HG03045 (cell line): ENCODE results near the gene MTRFR.
"Not testable (repeated sequence)": the region's sequence is repeated elsewhere in the genome, so short reads cannot be mapped to it uniquely, and the experiment has no call there.

Experiments
- ATAC-seq: cut with Tn5 transposase; IDR thresholded peaks from one replicate; pipeline ENCODE4 v1.9.1; 2021; ENCODE audit warnings: mild to moderate bottlenecking, moderate library complexity; ENCODE audit not compliant: unreplicated experiment

Gene MTRFR

DNA sequence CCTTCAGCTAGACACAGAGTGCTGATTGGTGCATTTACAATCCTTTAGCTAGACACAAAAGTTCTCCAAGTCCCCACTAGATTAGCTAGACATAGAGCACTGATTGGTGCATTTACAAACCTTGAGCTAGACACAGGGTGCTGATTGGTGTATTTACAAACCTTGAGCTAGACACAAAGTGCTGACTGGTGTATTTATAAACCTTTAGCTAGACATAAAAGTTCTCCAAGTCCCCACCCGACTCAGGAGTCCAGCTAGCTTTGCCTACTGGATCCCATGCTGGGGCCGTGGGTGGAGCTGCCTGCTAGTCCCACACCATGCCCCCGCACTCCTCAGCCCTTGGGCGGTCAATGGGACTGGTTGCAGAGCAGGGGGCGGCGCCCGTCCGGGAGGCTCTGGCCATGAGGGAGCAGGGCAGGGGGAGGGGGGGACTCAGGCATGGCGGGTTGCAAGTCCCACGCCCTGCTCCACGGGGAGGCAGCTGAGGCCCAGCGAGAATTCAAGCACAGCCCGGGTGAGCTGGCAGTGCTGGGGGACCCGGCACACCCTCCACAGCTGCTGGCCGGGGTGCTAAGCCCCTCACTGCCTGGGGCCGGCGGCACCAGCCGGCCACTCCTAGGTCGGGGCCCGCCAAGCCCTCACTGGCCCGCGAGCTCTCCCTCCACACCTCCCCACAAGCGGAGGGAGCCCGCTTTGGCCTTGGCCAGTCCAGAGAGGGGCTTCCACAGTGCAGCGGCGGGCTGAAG is 15.9 kb downstream of the MTRFR start:
- ATAC-seq = not testable (repeated sequence)

DNA sequence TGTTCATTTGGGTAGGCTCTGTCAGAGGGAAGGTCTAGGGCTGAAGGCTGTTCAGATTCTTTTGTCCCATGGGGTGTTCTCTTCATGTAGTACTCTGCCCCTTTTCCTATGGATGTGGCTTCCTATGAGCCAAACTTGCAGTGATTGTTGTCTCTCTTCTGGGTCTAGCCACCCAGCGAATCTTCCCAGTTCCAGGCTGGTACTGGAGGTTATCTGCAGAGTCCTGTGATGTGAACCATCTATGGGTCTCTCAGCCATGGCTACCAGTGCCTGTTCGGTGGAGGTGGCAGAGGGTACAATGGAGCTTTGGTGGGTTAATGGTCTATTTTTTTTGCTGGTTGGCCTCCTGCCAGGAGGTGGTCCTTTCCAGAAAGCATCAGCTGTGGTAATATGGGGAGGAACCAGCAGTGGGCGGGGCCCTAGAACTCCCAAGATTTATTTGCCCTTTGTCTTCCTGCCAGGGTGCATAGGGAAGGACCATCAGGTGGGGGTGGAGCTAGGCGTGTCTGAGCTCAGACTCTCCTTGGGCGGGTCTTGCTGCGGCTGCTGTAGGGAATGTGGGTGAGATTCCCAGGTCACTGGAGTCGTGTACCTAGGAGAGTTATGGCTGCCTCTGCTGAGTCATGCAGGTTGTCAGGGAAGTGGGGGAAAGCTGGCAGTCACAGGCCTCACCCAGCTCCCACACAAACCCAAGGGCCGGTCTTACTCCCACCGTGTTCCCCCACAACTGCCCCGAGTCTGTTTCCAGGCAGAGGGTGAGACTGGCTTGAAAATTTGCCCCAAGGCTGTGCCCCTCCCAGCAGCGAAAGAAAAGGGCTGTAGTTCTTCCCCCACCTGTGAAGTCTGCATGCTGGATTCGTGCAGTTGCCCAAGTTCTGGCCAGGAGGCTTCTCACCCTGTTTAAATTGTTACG is 17.5 kb downstream of the MTRFR start:
- ATAC-seq = no peak

DNA sequence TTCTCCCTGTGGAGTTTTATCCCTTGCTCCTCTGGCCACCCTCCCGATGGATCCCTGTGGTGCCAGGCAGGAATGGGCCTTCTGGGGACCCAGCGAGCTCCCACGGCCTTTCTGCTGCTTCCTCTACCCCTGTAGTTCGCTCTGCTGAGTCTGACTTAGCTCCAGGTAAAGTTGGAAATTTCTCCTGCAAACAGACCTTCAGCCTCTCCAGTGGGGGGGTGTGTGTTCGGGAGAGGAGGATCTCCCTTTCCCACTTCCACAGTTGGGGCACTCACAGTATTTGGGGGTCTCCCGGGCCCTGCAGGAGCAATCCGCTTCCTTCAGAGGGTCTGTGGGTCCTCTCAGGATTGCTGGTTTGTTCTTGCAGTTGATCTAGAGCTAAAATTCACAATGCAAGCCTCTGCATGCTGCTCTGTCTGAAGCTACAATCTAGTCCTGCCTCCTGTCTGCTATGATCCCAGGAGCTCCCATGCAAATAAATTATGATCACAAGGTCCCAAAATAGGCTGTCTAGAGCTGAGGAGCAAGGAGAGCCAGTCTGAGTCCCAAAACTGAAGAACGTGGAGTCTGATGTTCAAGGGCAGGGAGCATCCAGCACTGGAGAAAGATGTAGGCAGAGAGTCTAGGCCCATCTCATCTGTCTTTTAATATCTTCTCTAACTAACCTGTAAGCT is 18.3 kb downstream of the MTRFR start:
- ATAC-seq = no peak

DNA sequence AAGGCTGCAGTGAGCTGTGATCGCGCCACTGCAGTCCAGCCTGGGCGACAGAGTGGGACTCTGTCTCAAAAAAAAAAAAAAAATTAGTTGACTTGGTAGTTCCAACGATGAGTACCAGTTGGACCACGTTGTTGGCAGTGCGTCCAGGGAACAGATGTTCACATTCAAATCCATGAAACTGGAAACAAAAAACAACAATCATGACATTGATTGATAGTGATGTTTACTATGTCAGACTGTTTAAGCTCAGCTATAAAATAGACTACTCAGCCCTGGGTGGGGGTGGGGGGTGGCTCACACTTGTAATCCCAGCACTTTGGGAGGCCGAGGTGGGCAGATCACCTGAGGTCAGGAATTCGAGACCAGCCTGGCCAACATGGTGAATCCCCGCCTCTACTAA is 19.1 kb downstream of the MTRFR start:
- ATAC-seq = not testable (repeated sequence)

DNA sequence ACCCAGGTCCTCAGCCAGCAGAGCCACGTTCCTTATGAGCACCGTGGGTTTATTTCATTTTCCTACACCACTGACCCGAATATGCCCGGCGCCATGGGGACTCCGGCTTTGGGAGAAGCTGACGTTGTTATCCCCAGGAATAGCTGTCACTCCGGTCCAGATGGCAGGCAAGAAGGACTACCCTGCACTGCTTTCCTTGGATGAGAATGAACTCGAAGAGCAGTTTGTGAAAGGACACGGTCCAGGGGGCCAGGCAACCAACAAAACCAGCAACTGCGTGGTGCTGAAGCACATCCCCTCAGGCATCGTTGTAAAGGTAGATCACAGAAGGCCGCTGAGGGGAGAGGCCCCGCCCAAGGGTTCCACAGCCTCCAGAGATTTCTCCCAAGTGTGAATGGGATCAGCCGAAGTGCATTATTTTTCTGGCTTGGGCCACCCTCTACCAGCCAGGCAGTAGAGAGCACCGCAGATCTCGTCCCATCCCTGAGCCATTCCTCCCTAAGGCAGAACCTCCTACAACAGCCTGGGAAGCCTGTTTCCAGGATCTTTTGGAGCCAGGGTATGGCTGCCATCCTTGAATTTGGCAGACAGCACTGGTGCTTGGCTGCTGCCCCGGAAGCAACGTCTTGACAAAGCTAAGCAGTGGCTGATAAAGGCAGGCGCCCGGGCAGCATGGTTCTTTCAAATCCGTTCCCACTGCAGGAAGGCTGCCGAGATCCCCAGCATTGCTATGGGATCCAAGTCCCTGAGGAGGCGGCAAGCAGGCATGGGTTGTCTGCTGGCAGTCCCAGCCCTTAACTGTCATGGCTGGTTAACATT is 20.6 kb downstream of the MTRFR start:
- no peak for ATAC-seq

DNA sequence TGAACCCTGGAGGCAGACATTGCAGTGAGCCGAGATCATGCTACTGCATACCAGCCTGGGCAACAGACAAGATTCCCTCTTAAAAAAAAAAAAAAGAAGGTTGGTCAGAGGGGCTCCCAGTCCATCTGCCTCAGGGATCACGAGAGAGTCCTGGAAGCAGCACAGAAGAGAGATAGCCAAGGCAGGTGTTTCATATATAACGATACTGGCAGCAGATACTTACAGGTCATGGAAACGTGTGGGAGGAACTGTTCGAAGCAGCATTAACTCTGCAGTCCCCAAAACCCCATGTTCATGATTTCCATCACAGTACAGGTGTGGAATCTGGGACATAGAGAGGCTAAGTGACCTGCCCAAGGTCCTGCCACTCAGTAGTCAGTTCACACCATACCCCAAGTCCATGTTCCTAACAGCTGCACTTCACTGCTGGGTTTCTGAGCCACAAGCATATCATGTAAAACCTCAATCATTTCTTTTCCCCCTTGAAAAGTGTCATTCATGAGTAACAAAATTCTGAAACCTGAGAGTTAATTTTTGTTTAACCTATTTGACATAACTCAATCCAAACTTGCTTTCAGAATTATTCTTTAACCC is 21.7 kb downstream of the MTRFR start:
- no peak for ATAC-seq

DNA sequence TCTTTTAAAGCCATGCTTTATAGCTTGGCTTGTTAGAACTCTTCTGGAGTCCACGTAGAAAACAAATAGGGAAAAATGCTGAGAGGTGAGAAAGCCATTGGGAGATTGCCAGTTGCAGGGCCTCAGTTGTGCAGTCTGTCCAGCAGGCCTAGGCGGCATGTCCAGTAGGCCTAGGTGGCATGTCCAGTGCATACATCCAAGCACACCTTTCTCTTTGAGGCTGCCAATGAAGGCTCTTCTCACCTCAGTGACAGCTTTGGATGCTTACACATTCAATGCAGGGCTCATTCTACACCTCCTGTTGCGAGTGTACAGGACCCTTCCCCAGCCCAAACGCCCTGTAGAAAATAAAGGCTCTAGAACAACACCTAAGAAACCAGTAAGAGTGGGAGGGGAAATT is 25.4 kb downstream of the MTRFR start:
- no peak for ATAC-seq

DNA sequence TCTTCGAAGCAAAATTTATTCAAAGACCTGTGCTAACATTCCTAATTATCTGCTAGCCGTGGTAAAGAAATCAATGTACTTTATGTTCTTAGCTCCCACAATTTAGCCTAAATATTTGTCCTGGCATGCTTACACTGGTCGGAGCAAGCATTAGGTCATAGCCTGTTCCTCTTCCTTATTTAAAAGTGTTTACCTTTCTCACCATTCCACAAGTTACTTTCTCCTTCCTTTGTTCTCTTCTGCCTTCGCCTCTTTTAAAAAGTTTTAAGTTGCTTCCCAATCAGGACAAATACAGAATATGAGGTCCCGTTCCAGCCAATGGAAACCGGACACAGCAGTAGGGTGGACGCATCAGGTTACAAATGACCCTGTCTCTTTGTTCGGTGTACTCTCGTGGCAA is 26.8 kb downstream of the MTRFR start:
- no peak for ATAC-seq

DNA sequence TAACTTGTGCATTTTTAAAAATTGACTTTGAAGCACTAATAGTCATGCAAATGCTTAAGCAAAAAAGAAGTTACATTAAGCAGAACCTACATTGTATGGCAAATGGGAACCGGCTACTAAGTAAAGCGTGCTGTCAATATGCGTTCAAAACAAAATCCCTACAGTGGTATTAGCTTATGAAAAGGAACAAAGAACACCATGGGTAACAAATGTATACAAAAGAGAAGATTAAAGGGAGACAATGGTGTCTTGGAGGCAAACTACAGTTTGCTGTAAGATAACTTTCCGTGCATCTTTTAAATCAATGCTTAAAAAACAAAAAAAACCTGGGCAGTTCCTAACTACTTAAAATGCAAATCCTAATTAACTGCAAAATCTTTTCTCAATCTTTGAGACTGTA is 28.0 kb downstream of the MTRFR start:
- ATAC-seq = no peak

DNA sequence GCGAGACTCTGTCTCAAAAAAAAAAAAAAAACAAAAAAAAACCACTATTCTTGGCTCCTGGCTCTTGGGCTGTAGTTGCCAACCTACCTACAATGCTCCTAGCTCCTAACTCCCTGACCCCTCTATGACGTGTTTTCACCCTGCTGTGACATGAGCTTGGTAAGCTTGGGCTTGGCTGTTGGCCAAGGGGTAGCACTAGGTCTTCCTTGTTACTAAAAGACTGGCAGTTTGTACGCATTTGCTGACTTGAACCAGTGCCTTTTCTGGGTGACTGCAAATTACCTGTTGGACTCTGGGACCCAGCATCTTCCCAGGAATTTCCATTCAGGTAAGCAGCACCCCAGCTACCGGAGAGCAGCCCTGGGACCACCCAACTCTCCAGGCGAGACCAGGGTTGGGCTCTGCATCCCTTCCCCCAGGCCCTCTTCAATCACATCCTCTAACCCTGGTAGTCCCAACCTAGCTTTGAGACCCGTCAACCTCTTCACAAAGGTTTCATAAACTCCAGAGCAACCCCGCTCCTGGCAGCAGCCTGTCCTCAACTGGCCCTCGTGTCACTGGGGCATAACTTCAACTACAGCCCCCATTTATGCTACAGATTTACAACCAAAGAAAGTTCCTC is 30.1 kb downstream of the MTRFR start:
- no peak for ATAC-seq

DNA sequence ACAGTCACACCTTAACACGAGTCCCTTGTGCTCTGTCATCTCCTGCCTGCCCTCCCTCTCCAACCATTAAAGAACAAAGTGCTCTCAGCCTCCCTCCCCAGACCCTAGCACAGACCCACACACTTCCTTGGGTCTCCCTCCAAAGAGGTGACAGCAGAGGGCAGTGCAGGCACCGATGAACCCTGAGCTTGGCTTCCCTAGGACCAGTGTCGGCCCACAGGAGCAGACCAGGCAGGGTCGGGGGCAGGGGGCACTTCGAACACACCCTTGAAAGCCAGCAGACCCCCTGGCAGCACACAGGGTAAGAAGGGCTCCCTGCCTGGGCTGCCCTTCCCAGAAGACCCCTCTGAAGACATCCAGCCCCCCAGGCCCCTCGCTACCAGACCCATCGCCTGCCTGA is 31.4 kb downstream of the MTRFR start:
- ATAC-seq = no peak

DNA sequence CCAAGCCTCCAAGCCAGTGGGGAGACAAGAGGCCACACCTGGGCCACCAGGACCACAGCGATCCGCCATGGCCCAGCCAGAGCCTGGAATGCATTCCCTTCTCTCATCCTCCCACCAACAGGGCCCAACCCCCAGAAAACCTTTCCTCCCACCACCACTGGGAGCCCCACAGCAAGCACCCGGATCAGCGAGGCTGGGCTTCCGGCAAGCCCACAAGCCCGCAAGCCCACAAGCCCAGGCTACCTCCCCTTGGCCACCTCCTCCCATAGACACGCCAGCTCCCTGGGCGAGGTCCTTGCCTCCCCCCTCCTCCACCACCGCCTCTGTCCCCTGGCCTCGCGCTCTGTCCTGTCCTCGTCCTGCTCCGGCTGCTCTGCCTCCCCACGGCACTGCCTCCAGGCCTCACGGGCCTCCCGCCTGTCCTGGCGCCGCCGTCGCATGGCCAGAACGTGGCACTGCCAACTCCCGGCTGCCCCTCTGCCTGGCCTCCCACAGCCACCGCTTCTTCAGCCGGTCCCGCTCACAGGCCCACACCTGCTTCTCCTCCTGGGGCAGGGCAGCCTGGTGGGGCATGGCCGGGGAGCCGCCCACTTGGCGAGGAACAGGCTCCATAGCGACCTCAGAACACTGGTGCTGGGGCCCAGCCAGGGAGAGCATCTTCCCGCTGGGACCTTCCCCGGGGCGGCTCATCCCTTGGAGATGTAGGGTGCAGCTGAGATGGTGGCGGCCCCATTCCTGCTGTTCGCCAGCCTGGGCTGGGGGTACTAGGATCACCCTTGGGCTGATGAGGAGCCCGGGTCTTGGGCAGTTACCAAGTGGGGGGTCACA is 32.8 kb downstream of the MTRFR start:
- no peak for ATAC-seq

DNA sequence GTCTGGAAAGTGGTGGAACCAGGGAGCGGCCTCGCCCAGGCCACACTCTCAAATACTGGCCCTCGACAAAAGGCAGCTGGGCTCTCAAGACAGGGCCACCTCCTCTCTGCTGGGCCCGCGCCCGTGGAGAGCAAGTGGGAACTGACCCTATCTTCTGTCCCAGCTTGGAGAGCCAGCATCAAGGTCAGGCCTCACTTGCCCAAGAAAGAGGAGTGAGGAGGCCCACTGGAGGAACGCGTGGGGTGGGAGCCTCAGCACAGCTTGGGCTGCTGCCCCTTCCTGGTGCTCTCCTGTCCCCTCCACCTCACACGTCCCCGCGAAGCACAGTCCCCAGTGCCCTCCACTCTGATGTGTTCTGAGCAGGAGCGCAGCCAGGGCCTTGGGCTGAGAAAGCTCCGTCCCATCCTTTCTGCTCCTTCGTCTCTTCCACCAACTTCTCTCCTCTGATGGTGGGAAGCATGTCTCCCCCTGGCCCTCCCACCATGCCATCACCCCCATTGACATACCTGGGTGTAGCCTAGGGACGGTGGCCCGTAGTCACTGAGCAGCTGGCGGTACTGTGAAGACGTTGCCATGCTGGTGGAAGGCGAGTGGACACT is 33.5 kb downstream of the MTRFR start:
- no peak for ATAC-seq

DNA sequence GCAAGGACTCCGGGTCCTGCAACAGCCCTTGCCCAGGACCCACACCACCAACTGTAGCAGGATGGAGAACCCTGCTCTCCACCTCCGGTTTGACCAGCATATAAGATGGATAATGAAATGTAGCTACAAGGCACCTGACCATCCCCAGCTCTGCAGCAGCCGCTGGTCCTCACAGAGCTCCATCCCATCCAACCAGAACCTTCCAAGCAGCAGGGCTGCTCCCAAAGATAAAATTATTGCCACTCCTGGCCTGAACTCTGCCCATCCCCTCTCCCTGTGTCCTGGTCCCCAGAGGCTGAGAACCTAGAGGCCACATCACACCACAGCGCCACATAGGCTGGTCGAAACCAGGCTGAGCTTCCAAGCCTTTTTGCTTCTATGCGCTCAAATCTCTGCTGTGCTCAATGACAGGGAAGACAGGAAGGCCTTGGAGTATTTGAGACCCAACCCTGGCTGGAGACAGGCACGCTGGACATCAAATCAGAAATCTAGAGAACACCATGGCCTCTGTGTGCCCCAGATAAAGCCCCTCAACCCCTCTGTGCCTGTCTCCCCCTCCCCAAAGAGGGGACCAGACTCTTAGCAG is 34.2 kb downstream of the MTRFR start:
- no peak for ATAC-seq

DNA sequence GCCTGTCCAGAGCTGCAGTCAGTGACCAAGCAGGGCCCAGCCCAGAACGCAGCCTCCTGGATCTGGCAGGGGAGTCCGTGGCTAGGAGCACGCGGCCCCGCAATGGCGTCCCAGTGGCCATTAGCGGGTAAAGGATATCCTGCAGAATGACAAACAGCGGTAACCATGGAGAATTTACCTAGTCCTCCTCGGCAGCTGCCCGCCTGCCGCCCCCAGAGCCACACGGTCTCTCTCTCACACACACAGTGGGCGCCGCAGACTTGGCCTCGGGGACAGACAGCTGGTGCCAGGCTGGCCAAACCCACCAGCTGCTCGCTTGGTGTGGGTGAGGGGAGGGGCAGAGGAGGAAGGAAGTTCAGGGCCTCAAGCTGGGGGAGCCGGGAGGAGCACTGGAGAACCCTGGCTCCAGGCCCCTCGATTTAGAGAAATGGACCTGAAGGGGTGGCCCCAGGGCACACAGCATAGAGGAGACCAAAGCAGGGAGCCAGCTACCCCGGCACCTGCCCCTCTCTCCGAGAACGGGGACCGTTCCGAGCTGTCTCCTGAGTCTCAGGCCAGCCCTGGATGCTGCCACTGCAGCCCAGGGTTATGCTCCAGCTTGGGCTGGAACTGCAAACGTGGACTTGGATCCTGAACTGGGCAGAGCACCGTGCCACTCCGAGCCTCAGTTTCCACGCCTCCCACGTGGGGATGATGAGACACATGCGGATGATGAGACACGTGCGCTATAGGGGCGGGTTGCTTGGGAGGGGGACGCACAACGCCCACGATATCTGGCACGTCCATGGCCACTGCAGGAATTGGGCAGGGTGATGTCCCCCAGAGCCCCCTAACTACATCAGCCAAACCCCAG is 35.0 kb downstream of the MTRFR start:
- ATAC-seq = no peak

DNA sequence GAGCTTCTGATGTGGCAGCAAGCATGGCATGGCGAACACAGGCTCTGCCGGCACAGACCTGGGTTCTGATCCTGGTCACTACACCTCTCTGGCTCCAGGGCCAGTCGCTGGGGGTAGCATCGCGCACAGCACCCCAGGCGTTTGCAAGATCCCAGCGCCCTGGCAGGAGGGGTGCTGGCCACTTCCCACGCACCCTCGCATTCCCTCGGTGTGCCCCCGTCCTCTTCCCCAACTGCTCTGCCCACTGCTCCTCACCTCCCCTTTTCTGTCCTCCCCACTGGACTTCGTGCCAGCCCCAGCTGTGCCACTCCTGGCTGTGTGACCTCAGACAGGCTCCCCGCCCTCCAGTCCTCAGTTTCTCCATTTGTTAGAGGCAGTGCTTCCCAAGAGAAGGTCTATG is 35.6 kb downstream of the MTRFR start:
- no peak for ATAC-seq

DNA sequence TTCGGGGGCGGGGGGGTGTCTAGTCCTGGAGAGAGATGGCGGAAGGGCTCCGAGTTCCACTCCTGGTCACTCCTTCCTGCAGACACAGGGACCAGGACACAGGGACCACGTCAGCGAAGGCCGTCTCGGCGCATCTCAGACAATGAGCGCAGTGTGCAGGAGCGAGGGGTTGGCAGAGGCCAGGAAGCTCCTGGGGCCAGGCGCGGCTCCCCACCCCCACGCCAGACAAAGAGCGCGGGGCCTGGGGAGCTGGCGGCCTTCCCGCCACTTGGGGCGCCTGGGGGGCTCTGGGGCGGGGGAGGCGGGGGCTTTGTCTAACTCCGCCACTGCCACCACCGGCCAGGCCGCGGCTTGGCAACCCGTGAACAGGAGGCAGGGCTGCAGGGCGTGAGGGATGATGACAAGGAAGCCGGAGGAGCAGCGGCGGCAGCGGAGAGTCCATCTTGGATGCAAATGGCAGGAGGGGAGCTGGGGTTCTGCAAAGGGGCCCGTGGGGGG is 36.2 kb downstream of the MTRFR start:
- no peak for ATAC-seq
